Caco-2 (cell line): ENCODE measurements around the gene NECAB2. TPM values are rescaled to one million over a fixed set of nuclear protein-coding genes. Genes with fewer than 3 reads are reported as not detected.

ENCODE experiments used
- BruUV-seq: library from RNA; stranded (reverse); fragments of 400-500 nt; replicated peaks from 2 replicates; lab custom pipeline; 2021; lab: Mats Ljungman, UMichigan
- CTCF ChIA-PET: fragments of 300-600 bp; sonication (Branson Sonifier 250); formaldehyde crosslinking; loops from one replicate; lab custom pipeline; 2022; ENCODE audit warnings: antibody characterized with exemption; lab: Charles Lee
- POLR2A ChIA-PET: fragments of 300-600 bp; sonication (Branson Sonifier 250); formaldehyde crosslinking; loops from one replicate; lab custom pipeline; 2022; ENCODE audit warnings: antibody characterized with exemption; lab: Charles Lee
- DNase-seq, 2 experiments: peaks; one replicate each; pipeline versions ENCODE4 v3.0.0 to v3.0.0-alpha.2; 2020 to 2022
- H3K27me3 ChIP-seq: replicated peaks from 2 replicates; pipeline ENCODE4 v1.6.0; 2011; ENCODE audit warnings: low read length; ENCODE audit not compliant: control insufficient read depth, insufficient read depth
- H3K36me3 ChIP-seq: 2 replicates; pipeline ENCODE4 v1.5.1; 2011; ENCODE audit warnings: low read length; ENCODE audit not compliant: control insufficient read depth, insufficient read depth
- H3K4me1 ChIP-seq: fragments of 250-450 bp; sonication (Bioruptor Pico); 2 replicates; pipeline ENCODE4 v1.5.1; 2020; ENCODE audit warnings: mild to moderate bottlenecking
- H3K4me3 ChIP-seq: 2 replicates; pipeline ENCODE4 v1.5.1; 2011; ENCODE audit warnings: low read depth, mild to moderate bottlenecking, control low read depth, low read length
- H3K9me3 ChIP-seq: fragments of 250-450 bp; sonication (Bioruptor Pico); 2 replicates; pipeline ENCODE4 v1.5.1; 2020; ENCODE audit warnings: mild to moderate bottlenecking, moderate library complexity
- H3K27ac Mint-ChIP-seq: one replicate; pipeline ENCODE4 v1.8.0; 2022; ENCODE audit warnings: mixed read lengths; ENCODE audit not compliant: unreplicated experiment
- H3K27me3 Mint-ChIP-seq: one replicate; pipeline ENCODE4 v1.8.0; 2022; ENCODE audit warnings: mixed read lengths; ENCODE audit not compliant: insufficient read depth, unreplicated experiment
- H3K36me3 Mint-ChIP-seq: one replicate; pipeline ENCODE4 v1.8.0; 2022; ENCODE audit warnings: mild to moderate bottlenecking, mixed read lengths; ENCODE audit not compliant: insufficient read depth, unreplicated experiment
- H3K4me1 Mint-ChIP-seq: one replicate; pipeline ENCODE4 v1.8.0; 2022; ENCODE audit warnings: low read depth, mixed read lengths; ENCODE audit not compliant: unreplicated experiment
- H3K4me3 Mint-ChIP-seq: one replicate; pipeline ENCODE4 v1.8.0; 2022; ENCODE audit warnings: mild to moderate bottlenecking, moderate library complexity, mixed read lengths; ENCODE audit not compliant: unreplicated experiment
- H3K9me3 Mint-ChIP-seq: one replicate; pipeline ENCODE4 v1.8.0; 2022; ENCODE audit warnings: mixed read lengths; ENCODE audit not compliant: unreplicated experiment
- CTCF ChIP-seq, 2 experiments: fragments of 200-600 bp in 1 of 2; IDR thresholded peaks; 1 replicate in 1 of 2; 2 replicates in 1 of 2; pipeline versions ENCODE4 v1.5.1 to v1.8.0; 2011 to 2022; ENCODE audit warnings: antibody characterized with exemption in 1 of 2, control low read depth in 1 of 2, inconsistent platforms in 1 of 2, low read depth in 1 of 2, low read length in 1 of 2, mild to moderate bottlenecking in 1 of 2, moderate library complexity in 1 of 2; ENCODE audit not compliant: insufficient read depth in 1 of 2, severe bottlenecking in 1 of 2, unreplicated experiment in 1 of 2
- intact Hi-C: fragments of 100-400 bp; cut with micrococcal nuclease; formaldehyde crosslinking; loops from one replicate; pipeline ENCODE4 v1.10.0; 2022; ENCODE audit not compliant: unreplicated experiment
- total RNA-seq: library from RNA; stranded (reverse); gene quantifications from 2 replicates; pipeline ENCODE4 v1.2.3, GENCODE V29; 2022

Gene NECAB2
- total RNA-seq, 1 experiment from 2014 or later: 0.68 TPM

GRCh38 chr16:83942074-83942473, 26.0 kb upstream of the NECAB2 start:
- H3K27me3 Mint-ChIP-seq: no peaks in the 10 kb centered on the region
- ChIA-PET CTCF (interaction anchor here (1.8 kb wide), 1 partner anchor 12 kb away, joined by 8 read pairs; the partner anchor contains the start of gene OSGIN1), POLR2A (no interaction called here)
- H3K36me3 Mint-ChIP-seq: no peaks in the 10 kb centered on the region
- Histone ChIP-seq H3K4me1 (peaks cover 32% of the 10 kb centered on the region), H3K4me3 (no peak overlapping the region), H3K9me3 (no peaks in the 10 kb centered on the region), H3K36me3 (no peaks in the 10 kb centered on the region), H3K27me3 (no peaks in the 10 kb centered on the region)
- no TSS peak for BruUV-seq
- no peak overlapping the region for H3K4me3 Mint-ChIP-seq
- peaks cover 21% of the 10 kb centered on the region for H3K4me1 Mint-ChIP-seq
- DNase-seq: no peak
- intact Hi-C loops: no loop called here
- no peak for TF ChIP-seq CTCF (IDR thresholded peaks at IDR 0.05; ENCODE audit: insufficient read depth in 1 of 2, low read depth in 1 of 2, low read length in 1 of 2, severe bottlenecking in 1 of 2, unreplicated experiment in 1 of 2)
- H3K27ac Mint-ChIP-seq: no peak overlapping the region
- no peaks in the 10 kb centered on the region for H3K9me3 Mint-ChIP-seq

- H3K4me1 Mint-ChIP-seq: peaks cover 21% of the 10 kb centered on the region
- peak in 1 of 2 experiments; percentile 58 for DNase-seq
- Histone ChIP-seq H3K27me3 (no peaks in the 10 kb centered on the region), H3K36me3 (no peaks in the 10 kb centered on the region), H3K4me3 (no peak overlapping the region), H3K4me1 (peaks cover 32% of the 10 kb centered on the region), H3K9me3 (no peaks in the 10 kb centered on the region)
- H3K36me3 Mint-ChIP-seq: no peaks in the 10 kb centered on the region
- H3K27me3 Mint-ChIP-seq: no peaks in the 10 kb centered on the region
- no peaks in the 10 kb centered on the region for H3K9me3 Mint-ChIP-seq
- intact Hi-C loops: loop anchor here (1.0 kb wide), 1 partner anchor 17 kb away; no protein-coding TSS in a partner anchor
- ChIA-PET POLR2A (no interaction called here), CTCF (interaction anchor here (1.8 kb wide), 1 partner anchor 11 kb away, joined by 8 read pairs; the partner anchor contains the start of gene OSGIN1)
- H3K4me3 Mint-ChIP-seq: no peak overlapping the region
- H3K27ac Mint-ChIP-seq: peak overlapping the region; percentile 3
- no TSS peak for BruUV-seq
- no peak for TF ChIP-seq CTCF (IDR thresholded peaks at IDR 0.05; ENCODE audit: insufficient read depth in 1 of 2, low read depth in 1 of 2, low read length in 1 of 2, severe bottlenecking in 1 of 2, unreplicated experiment in 1 of 2)
Observed at GRCh38 chr16:83942815-83943515, 25.1 kb upstream of the NECAB2 start.

- peak overlapping the region; percentile 17 for H3K27ac Mint-ChIP-seq
- no peaks in the 10 kb centered on the region for H3K36me3 Mint-ChIP-seq
- no peak for DNase-seq
- no peaks in the 10 kb centered on the region for H3K9me3 Mint-ChIP-seq
- H3K27me3 Mint-ChIP-seq: no peaks in the 10 kb centered on the region
- H3K4me1 Mint-ChIP-seq: peaks cover 21% of the 10 kb centered on the region
- no peaks in the 10 kb centered on the region for H3K9me3 ChIP-seq
- BruUV-seq: no TSS peak
- H3K4me1 ChIP-seq: peaks cover 32% of the 10 kb centered on the region
- no peaks in the 10 kb centered on the region for H3K36me3 ChIP-seq
- no peak overlapping the region for H3K4me3 ChIP-seq
- no peaks in the 10 kb centered on the region for H3K27me3 ChIP-seq
- TF ChIP-seq CTCF (IDR thresholded peaks at IDR 0.05; ENCODE audit: insufficient read depth in 1 of 2, low read depth in 1 of 2, low read length in 1 of 2, severe bottlenecking in 1 of 2, unreplicated experiment in 1 of 2): no peak
- intact Hi-C loops: loop anchor here (1.0 kb wide), 1 partner anchor 17 kb away; no protein-coding TSS in a partner anchor
- CTCF ChIA-PET: interaction anchor here (1.5 to 1.8 kb wide), 2 partner anchors 10 to 13 kb away, joined by 5 to 8 read pairs; partner anchors contain the start of gene OSGIN1
- POLR2A ChIA-PET: no interaction called here
- no peak overlapping the region for H3K4me3 Mint-ChIP-seq
Observed at GRCh38 chr16:83943516-83944050, 24.5 kb upstream of the NECAB2 start.
